SW480 (cell line): Measurements from ENCODE around the gene NEK6.

ENCODE experiments used
- DNase-seq: peaks from one replicate; pipeline ENCODE4 v3.0.0-alpha.2; 2016; ENCODE audit warnings: low spot score

The NEK6 gene

DNA sequence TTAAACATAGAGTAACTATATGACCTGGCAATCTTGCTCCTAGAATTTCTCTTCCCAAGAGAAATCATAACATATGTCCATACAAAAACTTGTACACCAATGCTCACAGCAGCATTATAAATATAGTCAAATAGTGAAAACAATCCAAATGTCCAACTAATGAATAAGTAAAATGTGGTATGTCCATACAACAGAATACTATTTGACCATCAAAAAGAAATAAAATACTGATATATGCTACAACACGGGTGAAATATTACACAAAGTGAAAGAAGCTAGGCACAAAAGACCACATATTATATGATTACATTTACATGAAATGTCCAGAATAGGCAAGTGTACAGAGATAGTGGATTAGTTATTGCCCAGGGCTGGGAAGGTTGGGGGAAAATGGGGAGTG, 116.1 kb downstream of the NEK6 start:
- DNase-seq, result no peak

- no peak for DNase-seq
Observed at GRCh38 chr9:124375726-124376125, 118.0 kb downstream of the NEK6 start.

DNA sequence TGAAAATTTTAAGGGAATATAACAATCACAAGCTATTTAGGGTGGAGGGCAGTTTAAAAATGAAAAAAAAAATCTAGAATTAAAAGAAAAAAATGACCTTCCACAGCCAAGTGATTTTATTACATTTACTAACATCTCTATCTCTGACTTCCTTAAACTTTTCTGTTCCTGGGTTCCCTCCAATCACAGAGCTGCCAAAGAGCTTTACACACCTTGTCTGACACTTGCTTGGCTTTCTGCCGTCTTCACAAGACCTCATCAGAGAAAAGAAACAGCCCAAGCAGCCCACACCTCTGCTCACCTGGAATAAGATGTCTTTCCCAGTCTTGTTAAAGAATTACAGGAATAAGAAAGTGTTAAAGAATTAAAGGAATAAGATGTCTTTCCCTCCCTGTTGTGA, 118.6 kb downstream of the NEK6 start:
- no peak for DNase-seq

GRCh38 chr9:124377551-124378406, 120.0 kb downstream of the NEK6 start:
- no peak for DNase-seq

GRCh38 chr9:124381170-124381945, 123.6 kb downstream of the NEK6 start:
- DNase-seq, result no peak

DNA sequence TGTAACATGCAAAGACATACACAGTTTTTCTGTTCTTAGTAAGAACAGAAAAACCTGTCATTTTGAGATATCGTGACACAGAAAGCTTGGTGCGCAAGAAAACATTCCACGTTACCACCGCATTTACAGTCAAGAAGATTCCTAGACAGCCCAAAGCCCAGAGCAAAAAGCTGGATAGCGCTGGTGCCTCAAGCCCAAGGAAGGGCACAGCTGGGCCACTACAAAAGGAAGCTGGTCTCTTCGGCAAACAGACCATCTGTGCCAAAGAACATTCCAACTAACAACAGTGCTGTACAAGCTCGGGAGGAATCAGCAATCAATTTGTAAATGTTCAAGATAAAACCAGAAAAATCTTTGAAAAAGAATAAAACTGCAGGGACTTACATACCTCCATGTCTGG, 126.5 kb downstream of the NEK6 start:
- DNase-seq, result no peak

DNA sequence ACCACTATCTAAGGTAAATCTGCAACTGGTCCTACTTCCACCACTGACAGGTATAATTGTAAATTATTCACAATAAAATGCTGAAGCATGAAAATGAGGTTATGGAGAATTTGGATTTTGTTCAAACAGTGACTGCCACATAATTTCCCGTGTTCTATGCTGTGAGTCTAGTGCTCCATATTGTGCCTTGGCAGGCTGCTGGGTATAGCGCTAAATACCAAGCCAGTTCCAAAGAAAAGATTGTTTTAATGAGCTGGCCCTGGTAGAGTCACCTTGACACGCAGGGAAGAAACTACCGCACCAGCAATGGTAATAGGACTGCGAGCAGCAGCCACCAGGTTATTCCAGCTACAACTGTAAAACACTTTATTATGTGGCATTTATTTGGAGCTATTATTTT, 127.1 kb downstream of the NEK6 start:
- no peak for DNase-seq

DNA sequence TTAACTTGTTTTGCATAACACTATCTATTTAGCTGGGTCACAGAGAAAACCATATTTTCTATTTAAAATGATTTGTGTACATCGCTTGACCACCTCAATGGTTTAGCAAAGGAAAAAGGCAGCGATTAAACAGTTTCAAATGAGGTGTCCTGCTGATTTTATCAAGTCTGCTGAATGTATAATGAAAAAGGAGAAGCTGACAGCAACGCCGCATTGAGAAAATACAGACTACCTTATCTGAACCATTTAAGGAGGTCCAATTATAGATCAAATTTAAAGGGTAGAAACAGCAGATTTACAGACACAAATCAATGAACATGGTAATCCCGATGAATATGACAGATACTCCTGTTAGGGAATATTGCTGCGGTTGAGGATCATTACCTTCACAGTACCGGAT, 127.9 kb downstream of the NEK6 start:
- no peak for DNase-seq

GRCh38 chr9:124386201-124386600, 128.5 kb downstream of the NEK6 start:
- no peak for DNase-seq

DNA sequence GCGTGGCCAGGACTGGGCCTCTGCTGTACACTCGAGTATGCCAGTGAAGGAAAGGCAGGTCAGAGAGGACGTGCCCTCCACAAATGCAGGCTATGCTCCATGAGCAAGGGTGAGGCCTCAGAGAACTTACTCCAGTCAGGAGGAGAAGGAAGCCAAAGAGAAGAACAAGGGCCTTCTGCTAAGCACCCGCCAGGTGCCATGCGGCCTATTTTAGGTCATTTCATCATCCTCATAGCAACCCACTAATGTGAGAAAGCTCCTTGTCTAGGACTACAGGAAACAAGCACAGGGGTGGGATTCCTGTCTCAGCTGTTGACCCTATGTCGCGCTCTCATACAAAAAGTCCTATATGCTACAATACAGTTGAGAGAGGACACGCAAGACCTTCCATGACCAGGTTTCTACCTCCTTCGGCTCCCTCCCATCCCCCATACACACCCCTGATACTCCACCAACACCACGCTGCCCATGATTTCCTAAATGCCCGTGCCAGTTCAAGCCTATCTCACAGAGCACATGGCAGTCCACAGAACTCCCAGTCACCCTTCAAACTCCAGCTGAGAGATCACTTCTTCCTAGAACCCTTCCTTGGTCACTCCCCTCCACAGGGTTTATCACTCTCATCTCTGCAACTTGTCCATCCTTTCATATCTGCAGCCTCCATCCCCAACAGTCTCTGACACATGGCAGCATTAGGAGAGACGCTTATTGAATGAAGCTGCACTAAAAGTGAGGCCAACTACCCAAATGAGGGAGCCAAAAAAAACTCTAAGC, 130.7 kb downstream of the NEK6 start:
- no peak for DNase-seq

GRCh38 chr9:124389146-124389939, 131.6 kb downstream of the NEK6 start:
- DNase-seq, result no peak

DNA sequence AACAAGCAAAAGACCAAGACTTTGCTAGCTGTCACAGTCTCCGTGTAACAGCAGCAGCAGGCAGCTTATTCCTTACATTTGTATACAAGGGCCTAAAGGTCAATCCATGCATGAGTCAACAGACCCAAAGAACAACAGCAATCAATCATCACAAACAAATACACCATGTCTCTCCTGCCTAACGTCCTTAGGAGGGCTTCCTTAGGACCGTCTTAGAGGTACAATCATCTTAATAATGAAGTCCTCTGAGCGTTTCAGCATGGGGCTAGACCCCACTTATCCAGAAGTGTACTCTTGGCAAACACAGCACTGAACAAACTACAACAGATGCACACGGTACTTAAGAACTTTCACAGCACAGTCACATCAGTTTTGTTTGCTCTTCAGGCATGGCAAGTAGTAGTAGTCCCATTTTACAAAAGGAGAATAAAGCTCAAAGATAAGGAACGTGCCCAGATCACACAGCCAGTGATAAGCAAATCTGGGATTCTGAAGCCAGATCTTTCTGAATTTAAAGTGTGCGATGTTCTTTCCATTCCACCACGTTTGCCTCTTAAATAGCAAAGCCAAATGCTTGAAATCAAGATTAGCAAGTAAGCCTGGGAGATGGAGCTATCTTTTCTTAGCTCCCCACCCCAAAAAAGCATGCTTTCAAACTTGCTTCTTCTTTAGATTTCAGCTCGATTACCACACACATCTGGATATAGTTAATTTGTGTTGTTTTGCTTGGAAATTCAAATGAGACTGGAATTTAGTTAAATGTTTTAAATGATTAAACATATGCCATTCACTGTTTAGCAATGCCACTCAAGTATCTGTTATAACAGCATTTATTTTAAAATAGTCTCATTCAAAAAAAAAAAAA, 133.3 kb downstream of the NEK6 start:
- no peak for DNase-seq

DNA sequence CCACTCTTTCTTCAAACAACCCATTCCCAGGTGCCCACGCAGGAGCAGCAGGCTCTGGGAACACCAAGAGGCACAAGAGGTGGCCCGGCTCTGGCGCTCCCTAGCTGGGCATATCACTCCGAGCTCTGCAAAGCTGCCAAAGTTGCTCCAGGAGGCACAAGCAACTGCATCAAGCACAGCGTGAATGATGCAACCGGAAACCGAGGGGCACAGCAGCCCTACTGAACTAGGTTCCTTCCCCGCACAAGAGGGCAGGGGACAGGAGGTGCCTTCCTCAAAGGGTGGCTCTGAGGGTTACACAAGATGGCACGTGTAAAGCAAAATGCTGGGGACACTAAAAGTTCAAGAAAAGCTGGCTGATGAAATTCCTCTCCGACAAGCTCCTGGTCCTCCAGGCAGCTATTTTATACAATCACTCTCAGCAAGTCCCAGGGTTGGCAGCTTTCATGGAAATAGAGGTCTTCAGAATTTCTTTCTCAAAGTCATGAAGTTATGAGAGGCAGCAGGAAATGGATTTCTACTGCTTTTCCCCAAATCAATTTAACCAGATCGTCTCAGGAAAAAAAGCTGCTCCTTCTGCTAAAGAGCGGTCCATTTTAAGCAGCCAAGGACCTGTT, 134.6 kb downstream of the NEK6 start:
- no peak for DNase-seq

DNA sequence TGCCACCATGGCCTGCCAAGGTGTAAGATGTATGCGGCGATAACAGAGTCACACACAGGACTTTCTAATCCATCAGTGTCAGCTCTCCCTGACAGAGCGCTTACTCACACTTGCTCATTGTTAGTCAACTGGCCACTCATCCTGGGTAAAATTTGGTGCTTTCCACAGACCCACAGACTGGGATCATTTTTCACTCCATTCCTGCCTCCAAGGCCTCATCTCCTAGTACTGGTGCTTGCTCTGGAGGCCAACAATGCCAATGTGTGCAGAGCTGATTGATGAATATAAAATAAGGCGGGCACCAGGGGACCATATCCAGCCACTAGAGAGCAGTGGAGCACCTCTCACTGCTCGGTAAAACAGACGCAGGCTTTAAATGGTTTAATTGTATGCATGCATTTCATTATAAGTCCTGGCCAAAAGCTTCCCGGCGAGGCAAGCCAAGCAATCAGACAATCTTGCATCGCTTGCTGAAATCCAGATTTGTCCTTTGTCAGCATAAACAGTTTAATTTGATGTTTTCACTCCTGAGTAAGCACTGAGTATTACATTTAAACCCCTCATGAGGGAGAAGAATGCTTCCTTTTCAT, 135.2 kb downstream of the NEK6 start:
- DNase-seq, result no peak

- no peak for DNase-seq
Observed at GRCh38 chr9:124394167-124394566, 136.4 kb downstream of the NEK6 start.

- no peak for DNase-seq
Observed at GRCh38 chr9:124394596-124394995, 136.8 kb downstream of the NEK6 start.

GRCh38 chr9:124395826-124396225, 138.1 kb downstream of the NEK6 start:
- no peak for DNase-seq

DNA sequence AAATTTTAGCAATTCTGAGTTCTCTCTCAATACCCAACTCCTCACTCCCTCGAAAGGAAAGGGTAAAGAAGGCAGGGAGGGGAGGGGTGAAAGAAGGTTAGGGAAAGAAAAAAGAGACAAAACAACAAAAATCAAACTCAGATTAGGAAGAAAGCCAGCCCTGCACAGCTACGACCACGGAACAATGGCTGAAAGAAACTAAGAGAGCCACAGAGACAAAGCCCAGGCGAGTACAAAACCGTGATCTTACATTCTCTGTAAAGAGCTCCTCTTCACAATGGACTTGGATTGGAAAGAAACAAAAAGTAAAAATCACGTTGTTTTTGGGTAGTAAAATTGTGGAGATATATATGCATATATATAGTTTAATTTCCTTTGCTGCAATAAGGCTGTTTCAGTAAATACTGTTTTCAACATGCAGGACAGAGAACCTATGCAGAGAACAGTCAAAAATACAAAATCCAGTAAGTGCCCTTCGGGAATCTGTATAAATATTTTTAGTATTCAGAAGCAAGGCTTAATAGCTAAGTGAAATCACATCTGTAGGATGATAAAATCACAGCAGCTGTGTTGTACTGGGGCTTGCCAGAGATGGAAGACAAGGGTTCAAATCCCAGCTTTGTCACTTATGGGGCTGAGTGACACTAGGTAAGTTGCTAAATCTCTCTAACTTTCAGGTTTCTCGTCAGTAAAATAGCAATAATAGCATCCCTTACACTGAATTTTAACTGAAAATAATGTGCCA, 140.6 kb downstream of the NEK6 start:
- no peak for DNase-seq

- no peak for DNase-seq
Observed at GRCh38 chr9:124399323-124399967, 141.7 kb downstream of the NEK6 start.
